MCF 10A (cell line): ENCODE results near the gene PLEKHG3. TPM values are rescaled to one million over a fixed set of nuclear protein-coding genes. Genes with fewer than 3 reads are reported as not detected.

ENCODE experiments used
- BruUV-seq: library from RNA; stranded (reverse); fragments of 400-500 nt; replicated peaks from 2 replicates; lab custom pipeline; 2021; lab: Mats Ljungman, UMichigan
- CTCF ChIA-PET: fragments of 300-600 bp; sonication (Branson Sonifier 250); formaldehyde crosslinking; extraction: SDS; loops from one replicate; lab custom pipeline; 2021; ENCODE audit warnings: antibody characterized with exemption, inconsistent platforms; lab: Yijun Ruan, JAX
- POLR2A ChIA-PET: fragments of 300-600, 350-650 bp; sonication (Branson Sonifier 250); formaldehyde crosslinking; extraction: SDS; loops from one replicate; lab custom pipeline; 2020; ENCODE audit warnings: antibody characterized with exemption, inconsistent platforms; lab: Yijun Ruan, JAX
- DNase-seq: peaks from one replicate; pipeline ENCODE4 v3.0.0-alpha.2; 2018; ENCODE audit not compliant: unreplicated experiment
- H3K27ac Mint-ChIP-seq: one replicate; pipeline ENCODE4 v1.8.0; 2022; ENCODE audit warnings: mild to moderate bottlenecking, low read depth, mixed read lengths; ENCODE audit not compliant: unreplicated experiment
- H3K27me3 Mint-ChIP-seq: one replicate; pipeline ENCODE4 v1.8.0; 2022; ENCODE audit warnings: mixed read lengths; ENCODE audit not compliant: insufficient read depth, unreplicated experiment
- H3K36me3 Mint-ChIP-seq: one replicate; pipeline ENCODE4 v1.8.0; 2022; ENCODE audit warnings: mild to moderate bottlenecking, moderate library complexity, mixed read lengths; ENCODE audit not compliant: insufficient read depth, unreplicated experiment
- H3K4me1 Mint-ChIP-seq: one replicate; pipeline ENCODE4 v1.8.0; 2022; ENCODE audit warnings: mixed read lengths; ENCODE audit not compliant: insufficient read depth, unreplicated experiment
- H3K4me3 Mint-ChIP-seq: one replicate; pipeline ENCODE4 v1.8.0; 2022; ENCODE audit warnings: mild to moderate bottlenecking, moderate library complexity, mixed read lengths; ENCODE audit not compliant: unreplicated experiment
- H3K9me3 Mint-ChIP-seq: one replicate; pipeline ENCODE4 v1.8.0; 2022; ENCODE audit warnings: mixed read lengths; ENCODE audit not compliant: unreplicated experiment
- CTCF ChIP-seq: fragments of 200-600 bp; IDR thresholded peaks from one replicate; pipeline ENCODE4 v1.8.0; 2022; ENCODE audit warnings: antibody characterized with exemption, mild to moderate bottlenecking; ENCODE audit not compliant: unreplicated experiment
- intact Hi-C: fragments of 100-400 bp; cut with micrococcal nuclease; formaldehyde crosslinking; loops from 2 replicates; pipeline ENCODE4 v1.14.1; 2022
- total RNA-seq: library from RNA; stranded (reverse); gene quantifications from 2 replicates; pipeline ENCODE4 v1.2.3, GENCODE V29; 2022

The PLEKHG3 gene
- total RNA-seq, 1 experiment from 2014 or later, result 72.8 TPM

DNA sequence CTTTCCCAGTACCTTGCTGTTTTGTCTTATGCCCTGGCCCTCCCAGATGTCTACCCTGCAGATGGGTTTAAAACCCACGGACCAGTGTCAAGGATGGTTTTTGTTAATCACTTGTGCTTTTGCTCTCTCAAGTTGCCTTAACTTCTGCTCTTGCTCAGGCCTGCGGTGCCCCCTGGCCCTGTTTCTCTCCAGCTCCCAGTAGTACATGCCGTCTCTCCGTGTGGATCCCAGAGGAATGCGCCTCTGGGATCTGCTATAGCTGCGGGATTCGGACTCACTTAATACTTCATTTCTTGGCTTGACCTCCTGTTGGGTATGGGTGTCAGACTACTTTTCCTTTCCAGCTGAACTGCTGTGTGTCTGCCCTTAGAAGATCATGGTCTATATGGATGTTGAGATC, 14.5 kb downstream of the PLEKHG3 start:
- Mint-ChIP-seq H3K4me1 (peaks cover 73% of the 10 kb centered on the region), H3K27me3 (no peaks in the 10 kb centered on the region), H3K4me3 (no peak overlapping the region), H3K36me3 (peaks cover 4% of the 10 kb centered on the region), H3K9me3 (no peaks in the 10 kb centered on the region), H3K27ac (peak overlapping the region; percentile 96)
- intact Hi-C loops, result no loop called here
- BruUV-seq, result no TSS peak
- POLR2A ChIA-PET, result interaction anchor here (2.6 to 15.5 kb wide), 2 partner anchors 13 to 37 kb away, joined by 19 to 283 read pairs; partner anchors contain the start of gene PLEKHG3
- no peak for TF ChIP-seq CTCF
- DNase-seq, result no peak
- CTCF ChIA-PET, result interaction anchor here (1.1 to 1.3 kb wide), 2 partner anchors 46 to 82 kb away, joined by 3 to 5 read pairs; no protein-coding TSS in a partner anchor

GRCh38 chr14:64719601-64720000, 15.4 kb downstream of the PLEKHG3 start:
- peak overlapping the region; percentile 97 for H3K27ac Mint-ChIP-seq
- peaks cover 82% of the 10 kb centered on the region for H3K4me1 Mint-ChIP-seq
- no peak for DNase-seq
- CTCF ChIA-PET, result interaction anchor here (1.0 to 2.2 kb wide), 3 partner anchors 11 to 49 kb away, joined by 4 to 6 read pairs (median 5); no protein-coding TSS in a partner anchor
- TF ChIP-seq CTCF, result no peak
- no peaks in the 10 kb centered on the region for H3K27me3 Mint-ChIP-seq
- POLR2A ChIA-PET, result interaction anchor here (0.6 to 15.5 kb wide), 14 partner anchors 8 to 900 kb away, joined by 3 to 283 read pairs (median 4); partner anchors contain the start of gene PLEKHG3
- no peaks in the 10 kb centered on the region for H3K9me3 Mint-ChIP-seq
- H3K36me3 Mint-ChIP-seq, result peaks cover 8% of the 10 kb centered on the region
- no peak overlapping the region for H3K4me3 Mint-ChIP-seq
- no TSS peak for BruUV-seq
- intact Hi-C loops, result no loop called here

GRCh38 chr14:64720131-64720576, 15.9 kb downstream of the PLEKHG3 start:
- no TSS peak for BruUV-seq
- Mint-ChIP-seq H3K9me3 (no peaks in the 10 kb centered on the region), H3K4me1 (peaks cover 84% of the 10 kb centered on the region), H3K36me3 (peaks cover 8% of the 10 kb centered on the region), H3K27ac (peak overlapping the region; percentile 97), H3K27me3 (no peaks in the 10 kb centered on the region), H3K4me3 (peak overlapping the region; percentile 34)
- ChIA-PET CTCF (interaction anchor here (1.0 to 2.2 kb wide), 4 partner anchors 12 to 49 kb away, joined by 4 to 6 read pairs (median 4); partner anchors contain the start of gene PLEKHG3), POLR2A (interaction anchor here (0.6 to 15.5 kb wide), 18 partner anchors 8 to 899 kb away, joined by 3 to 283 read pairs (median 4); partner anchors contain the start of gene PLEKHG3)
- peak; percentile 95 for DNase-seq
- TF ChIP-seq CTCF, result no peak
- intact Hi-C loops, result loop anchor here (2.0 to 5.0 kb wide), 3 partner anchors 13 to 38 kb away; no protein-coding TSS in a partner anchor

GRCh38 chr14:64721391-64721791, 17.2 kb downstream of the PLEKHG3 start:
- peaks cover 74% of the 10 kb centered on the region for H3K4me1 Mint-ChIP-seq

More at GRCh38 chr14:64721391-64721791, 17.2 kb downstream of the PLEKHG3 start:
- no peak for TF ChIP-seq CTCF
- CTCF ChIA-PET, result interaction anchor here (1.0 to 2.2 kb wide), 3 partner anchors 17 to 50 kb away, joined by 4 to 6 read pairs (median 5); partner anchors contain the start of gene PLEKHG3
- no peaks in the 10 kb centered on the region for H3K9me3 Mint-ChIP-seq
- H3K27me3 Mint-ChIP-seq, result no peaks in the 10 kb centered on the region
- H3K36me3 Mint-ChIP-seq, result peaks cover 8% of the 10 kb centered on the region
- POLR2A ChIA-PET, result interaction anchor here (0.7 to 15.5 kb wide), 8 partner anchors 15 to 219 kb away, joined by 3 to 283 read pairs (median 4); partner anchors contain the start of gene PLEKHG3
- DNase-seq, result no peak
- no TSS peak for BruUV-seq
- intact Hi-C loops, result loop anchor here (2.0 to 5.0 kb wide), 3 partner anchors 15 to 39 kb away; no protein-coding TSS in a partner anchor
- peak overlapping the region; percentile 97 for H3K27ac Mint-ChIP-seq
- H3K4me3 Mint-ChIP-seq, result no peak overlapping the region
